GM12878 (cell line): ENCODE data around the gene HEG1. TPM values are rescaled to one million over a fixed set of nuclear protein-coding genes. Genes with fewer than 3 reads are reported as not detected.

Experiments used
- ATAC-seq: fragments of 200-7000 bp; cut with Tn5 transposase; 3 replicates; pipeline ENCODE4 v1.9.1; 2020; ENCODE audit warnings: mild to moderate bottlenecking, moderate library complexity
- BruUV-seq: library from RNA; stranded (reverse); fragments of 400-500 nt; replicated peaks from 2 replicates; lab custom pipeline; 2021; lab: Mats Ljungman, UMichigan
- CTCF ChIA-PET: fragments of 300-600 bp; sonication (Branson Sonifier 250); formaldehyde crosslinking; extraction: SDS; loops from one replicate; lab custom pipeline; 2021; ENCODE audit warnings: inconsistent platforms; lab: Yijun Ruan, JAX
- POLR2A ChIA-PET: fragments of 350-600 bp; formaldehyde crosslinking; extraction: SDS; loops from one replicate; lab custom pipeline; 2021; ENCODE audit warnings: inconsistent platforms; lab: Charles Lee
- RAD21 ChIA-PET: fragments of 300-600 bp; sonication (Branson Sonifier 250); formaldehyde crosslinking; loops from one replicate; lab custom pipeline; 2023; ENCODE audit warnings: antibody characterized with exemption; ENCODE audit not compliant: unreplicated experiment; lab: Charles Lee
- SMC1A ChIA-PET: fragments of 300-600 bp; sonication (Branson Sonifier 250); formaldehyde crosslinking; loops from one replicate; lab custom pipeline; 2023; ENCODE audit not compliant: unreplicated experiment, uncharacterized antibody; lab: Charles Lee
- DNase-seq: peaks from one replicate; pipeline ENCODE4 v3.0.0-alpha.2; 2011; ENCODE audit warnings: low read depth, low spot score
- FAIRE-seq: peaks from 3 replicates; lab custom pipeline; 2011; peaks lifted over from hg19 to GRCh38; lab: Jason Lieb, UNC
- H2AFZ ChIP-seq: 2 replicates; pipeline ENCODE4 v1.6.0; 2011; ENCODE audit warnings: low read depth, low read length, control low read depth; ENCODE audit not compliant: control insufficient read depth
- H3K27ac ChIP-seq: 2 replicates; pipeline ENCODE4 v1.5.1; 2011; ENCODE audit warnings: control low read depth; ENCODE audit not compliant: control insufficient read depth, insufficient read depth
- H3K27me3 ChIP-seq, 2 experiments: replicated peaks in 1 of 2; 2 replicates each; pipeline versions ENCODE4 v1.6.0 to v1.6.1; 2011; ENCODE audit warnings: low read length in 1 of 2; ENCODE audit not compliant: control insufficient read depth in 2 of 2, insufficient read depth in 2 of 2
- H3K36me3 ChIP-seq, 2 experiments: 2 replicates each; pipeline ENCODE4 v1.5.1; 2011; ENCODE audit warnings: low read length in 1 of 2; ENCODE audit not compliant: control insufficient read depth in 2 of 2, insufficient read depth in 2 of 2
- H3K4me1 ChIP-seq: 2 replicates; pipeline ENCODE4 v1.6.1; 2011; ENCODE audit warnings: mild to moderate bottlenecking, low read length, moderate library complexity, mixed read lengths; ENCODE audit not compliant: control insufficient read depth, insufficient read depth
- H3K4me2 ChIP-seq: 2 replicates; pipeline ENCODE4 v1.6.0; 2011; ENCODE audit warnings: control low read depth; ENCODE audit not compliant: control insufficient read depth, insufficient read depth
- H3K4me3 ChIP-seq: fragments of 200-600 bp; sonication (generic); 2 replicates; pipeline ENCODE4 v1.5.1; 2016
- H3K79me2 ChIP-seq: 2 replicates; pipeline ENCODE4 v1.6.0; 2011; ENCODE audit warnings: low read length; ENCODE audit not compliant: control insufficient read depth, insufficient read depth
- H3K9ac ChIP-seq: 2 replicates; pipeline ENCODE4 v1.8.0; 2011; ENCODE audit warnings: low read length, control low read depth, mixed read lengths; ENCODE audit not compliant: control insufficient read depth, insufficient read depth
- H3K9me3 ChIP-seq: replicated peaks from 3 replicates; pipeline ENCODE4 v1.5.1; 2011; ENCODE audit warnings: mild to moderate bottlenecking, low read length; ENCODE audit not compliant: control insufficient read depth, insufficient read depth
- H4K20me1 ChIP-seq: 2 replicates; pipeline ENCODE4 v1.6.0; 2011; ENCODE audit not compliant: control insufficient read depth, insufficient read depth
- EED ChIP-seq: sonication (generic); IDR thresholded peaks from 2 replicates; pipeline ENCODE4 v1.6.1; 2016; ENCODE audit warnings: antibody characterized with exemption, low read depth
- ESRRA ChIP-seq: IDR thresholded peaks from 2 replicates; pipeline ENCODE4 v1.6.1; 2012; ENCODE audit warnings: mild to moderate bottlenecking, low read length, improper control_type of control experiment
- ETV6 ChIP-seq, 2 experiments: fragments of 450-650 bp in 1 of 2; IDR thresholded peaks in 1 of 2; conservative IDR thresholded peaks in 1 of 2; 2 replicates each; pipeline ENCODE4 v1.6.1; 2014; ENCODE audit warnings: antibody characterized with exemption in 1 of 2, borderline replicate concordance in 1 of 2, low read depth in 1 of 2, mild to moderate bottlenecking in 1 of 2, moderate library complexity in 1 of 2
- FOXM1 ChIP-seq: IDR thresholded peaks from 2 replicates; pipeline ENCODE4 v1.6.1; 2012; ENCODE audit warnings: low read depth, mild to moderate bottlenecking, inconsistent platforms, low read length, moderate library complexity
- GABPA ChIP-seq: IDR thresholded peaks from 2 replicates; pipeline ENCODE4 v1.6.1; 2014; ENCODE audit warnings: antibody characterized with exemption, low read depth, mild to moderate bottlenecking, inconsistent platforms
- HDGF ChIP-seq: fragments of 450-650 bp; IDR thresholded peaks from 2 replicates; pipeline ENCODE4 v1.6.1; 2016; ENCODE audit warnings: antibody characterized with exemption
- KDM1A ChIP-seq: fragments of 200-600 bp; sonication (generic); IDR thresholded peaks from 2 replicates; pipeline ENCODE4 v1.6.1; 2016; ENCODE audit warnings: borderline replicate concordance
- SPI1 ChIP-seq: IDR thresholded peaks from 2 replicates; pipeline ENCODE4 v1.6.1; 2011; ENCODE audit warnings: low read depth, mild to moderate bottlenecking, low read length, moderate library complexity, borderline replicate concordance; ENCODE audit not compliant: insufficient read depth
- SRF ChIP-seq, 2 experiments: IDR thresholded peaks; 2 replicates each; pipeline ENCODE4 v1.6.1; 2011; ENCODE audit warnings: low read depth in 2 of 2, low read length in 2 of 2, mild to moderate bottlenecking in 1 of 2, moderate library complexity in 1 of 2
- STAT1 ChIP-seq: fragments of 450-650 bp; conservative IDR thresholded peaks from 2 replicates; pipeline ENCODE4 v1.6.1; 2014; ENCODE audit warnings: antibody characterized with exemption, mild to moderate bottlenecking
- SUZ12 ChIP-seq: fragments of 200-600 bp; sonication (generic); IDR thresholded peaks from one replicate; pipeline ENCODE4 v1.6.1; 2018; ENCODE audit warnings: antibody characterized with exemption, mild to moderate bottlenecking; ENCODE audit not compliant: unreplicated experiment
- TBL1XR1 ChIP-seq: IDR thresholded peaks from 2 replicates; pipeline ENCODE4 v1.6.1; 2012; ENCODE audit warnings: low read depth, low read length, improper control_type of control experiment
- ZBED1 ChIP-seq: IDR thresholded peaks from 2 replicates; pipeline ENCODE4 v1.6.1; 2016; ENCODE audit warnings: borderline replicate concordance
- ZNF207 ChIP-seq: fragments of 450-650 bp; IDR thresholded peaks from 2 replicates; pipeline ENCODE4 v1.6.1; 2014; ENCODE audit warnings: antibody characterized with exemption, mild to moderate bottlenecking, borderline replicate concordance
- WGBS: methylation state at CpG from one replicate; pipeline ENCODE4 v1.1.6; 2016; ENCODE audit warnings: low lambda C conversion rate; ENCODE audit not compliant: insufficient replicate concordance, insufficient coverage; ENCODE audit errors: missing lambda C conversion rate; 5-methylcytosine and 5-hydroxymethylcytosine counted together
- in situ Hi-C: fragments of 300-500 bp; cut with MboI; formaldehyde crosslinking; loops from 9 replicates; pipeline ENCODE4 v1.14.3; 2018; ENCODE audit warnings: mixed read lengths
- intact Hi-C: fragments of 100-400 bp; cut with micrococcal nuclease; formaldehyde crosslinking; loops from one replicate; pipeline ENCODE4 v1.14.2; 2022; ENCODE audit not compliant: unreplicated experiment
- polyA plus RNA-seq, 11 experiments: library from polyadenylated mRNA; depleted of rRNA in 4 of 11; unstranded in 6 of 11; stranded (reverse) in 5 of 11; fragments of >200 nt; fragmentation: Nextera tagmentation in 4 of 11; fragmentation: Illumina TruSeq in 1 of 11; extraction: Ambion mirVana in 4 of 11; extraction: Trizol in 1 of 11; gene quantifications; 1 replicate in 1 of 11; 2 replicates in 10 of 11; pipeline versions ENCODE4 v1.2.1 to v1.2.3, GENCODE V29; 2011 to 2016; ENCODE audit warnings: inconsistent platforms in 2 of 11, missing spikeins in 2 of 11, low read depth in 1 of 11
- total RNA-seq, 4 experiments: library from RNA; depleted of rRNA in 3 of 4; stranded (reverse); fragments of >200 nt in 3 of 4; fragmentation: Illumina TruSeq in 1 of 4; extraction: Trizol in 1 of 4; gene quantifications; 2 replicates each; pipeline versions ENCODE4 v1.2.1 to v1.2.3, GENCODE V29; 2013 to 2021
- TF ChIP-seq, protein P1 (sequence below): fragments of 450-650 bp; IDR thresholded peaks from 2 replicates; pipeline ENCODE4 v1.6.1; 2018; ENCODE audit warnings: mild to moderate bottlenecking, low read depth, moderate library complexity; ENCODE audit not compliant: partially characterized antibody
- TF ChIP-seq, protein P2 (sequence below): IDR thresholded peaks from 2 replicates; pipeline ENCODE4 v1.6.1; 2012; ENCODE audit warnings: improper control_type of control experiment, low read depth, low read length; ENCODE audit not compliant: insufficient replicate concordance

The HEG1 gene
- total and polyA plus RNA-seq, 10 of the 15 experiments (the other 5 are each of a cell fraction or from before 2014, with no cell fraction given), result 2.2 to 32.1 (median 7.6) TPM

DNA sequence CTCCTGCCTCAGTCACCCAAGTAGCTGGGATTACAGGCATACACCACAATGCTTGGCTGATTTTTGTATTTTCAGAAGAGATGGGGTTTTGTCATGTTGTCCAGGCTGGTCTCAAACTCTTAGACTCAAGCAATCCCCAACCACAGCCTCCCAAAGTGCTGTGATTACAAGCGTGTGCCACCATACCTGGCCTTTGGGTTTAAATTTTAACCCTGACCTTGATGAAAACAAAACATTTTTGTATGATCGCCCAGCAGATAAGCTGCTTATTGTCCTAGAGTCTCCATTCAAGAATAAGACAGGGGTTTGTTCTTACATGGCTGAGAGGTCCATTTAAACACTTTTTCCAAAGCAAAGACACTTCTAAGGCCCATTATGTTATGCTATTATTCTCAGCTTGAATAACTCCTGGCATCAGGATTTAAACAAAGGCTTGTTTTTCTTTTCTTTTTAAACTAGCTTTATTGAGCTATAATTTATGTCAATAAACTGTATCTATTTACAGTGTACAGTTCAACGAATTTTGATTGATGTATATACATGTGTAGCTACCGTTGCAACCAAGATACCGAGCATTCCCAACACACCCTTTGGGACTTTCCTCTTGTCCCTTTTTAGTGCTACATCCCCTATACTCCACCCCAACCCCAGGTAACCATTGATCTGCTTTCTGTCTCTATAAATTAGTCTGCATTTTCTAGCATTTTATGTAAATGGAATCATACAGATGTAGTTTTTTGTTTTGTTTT lies 119.8 kb downstream of the HEG1 start:
- no TSS peak for BruUV-seq
- Histone ChIP-seq H3K9ac (no peak overlapping the region), H3K4me3 (no peak overlapping the region), H3K9me3 (no peaks in the 10 kb centered on the region; the same call in 2 of the 3 replicates), H3K79me2 (no peaks in the 10 kb centered on the region), H3K27ac (no peak overlapping the region), H3K27me3 (no peaks in the 10 kb centered on the region; a peak in 1 of 4 replicates), H2AFZ (no peak overlapping the region), H4K20me1 (no peaks in the 10 kb centered on the region), H3K4me2 (no peak overlapping the region), H3K4me1 (no peaks in the 10 kb centered on the region), H3K36me3 (no peaks in the 10 kb centered on the region)
- DNase-seq, result no peak
- ChIA-PET CTCF (interaction anchor here (0.7 to 4.9 kb wide), 11 partner anchors 8 to 647 kb away, joined by 3 to 40 read pairs (median 8); no protein-coding TSS in a partner anchor), SMC1A (interaction anchor here (0.5 to 4.5 kb wide), 21 partner anchors 7 to 653 kb away, joined by 3 to 26 read pairs (median 7); no protein-coding TSS in a partner anchor), RAD21 (interaction anchor here (1.1 to 5.4 kb wide), 10 partner anchors 8 to 650 kb away, joined by 3 to 39 read pairs (median 8); no protein-coding TSS in a partner anchor), POLR2A (interaction anchor here (0.6 to 1.0 kb wide), 6 partner anchors 67 to 218 kb away, joined by 3 to 9 read pairs (median 4); no protein-coding TSS in a partner anchor)
- 82% methylated on average over 5 of the region's 5 CpGs for WGBS
- FAIRE-seq, result no peak
- no peak for ATAC-seq
- in situ Hi-C loops (no loop called here), intact Hi-C loops (no loop called here)
- TF ChIP-seq FOXM1, result no peak
- TF ChIP-seq, protein P1, sequence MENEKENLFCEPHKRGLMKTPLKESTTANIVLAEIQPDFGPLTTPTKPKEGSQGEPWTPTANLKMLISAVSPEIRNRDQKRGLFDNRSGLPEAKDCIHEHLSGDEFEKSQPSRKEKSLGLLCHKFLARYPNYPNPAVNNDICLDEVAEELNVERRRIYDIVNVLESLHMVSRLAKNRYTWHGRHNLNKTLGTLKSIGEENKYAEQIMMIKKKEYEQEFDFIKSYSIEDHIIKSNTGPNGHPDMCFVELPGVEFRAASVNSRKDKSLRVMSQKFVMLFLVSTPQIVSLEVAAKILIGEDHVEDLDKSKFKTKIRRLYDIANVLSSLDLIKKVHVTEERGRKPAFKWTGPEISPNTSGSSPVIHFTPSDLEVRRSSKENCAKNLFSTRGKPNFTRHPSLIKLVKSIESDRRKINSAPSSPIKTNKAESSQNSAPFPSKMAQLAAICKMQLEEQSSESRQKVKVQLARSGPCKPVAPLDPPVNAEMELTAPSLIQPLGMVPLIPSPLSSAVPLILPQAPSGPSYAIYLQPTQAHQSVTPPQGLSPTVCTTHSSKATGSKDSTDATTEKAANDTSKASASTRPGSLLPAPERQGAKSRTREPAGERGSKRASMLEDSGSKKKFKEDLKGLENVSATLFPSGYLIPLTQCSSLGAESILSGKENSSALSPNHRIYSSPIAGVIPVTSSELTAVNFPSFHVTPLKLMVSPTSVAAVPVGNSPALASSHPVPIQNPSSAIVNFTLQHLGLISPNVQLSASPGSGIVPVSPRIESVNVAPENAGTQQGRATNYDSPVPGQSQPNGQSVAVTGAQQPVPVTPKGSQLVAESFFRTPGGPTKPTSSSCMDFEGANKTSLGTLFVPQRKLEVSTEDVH, result no peak
- TF ChIP-seq SUZ12, result no peak
- TF ChIP-seq TBL1XR1, result no peak
- no peak for TF ChIP-seq ZBED1
- TF ChIP-seq SPI1, result no peak
- TF ChIP-seq STAT1, result no peak
- TF ChIP-seq, protein P2, sequence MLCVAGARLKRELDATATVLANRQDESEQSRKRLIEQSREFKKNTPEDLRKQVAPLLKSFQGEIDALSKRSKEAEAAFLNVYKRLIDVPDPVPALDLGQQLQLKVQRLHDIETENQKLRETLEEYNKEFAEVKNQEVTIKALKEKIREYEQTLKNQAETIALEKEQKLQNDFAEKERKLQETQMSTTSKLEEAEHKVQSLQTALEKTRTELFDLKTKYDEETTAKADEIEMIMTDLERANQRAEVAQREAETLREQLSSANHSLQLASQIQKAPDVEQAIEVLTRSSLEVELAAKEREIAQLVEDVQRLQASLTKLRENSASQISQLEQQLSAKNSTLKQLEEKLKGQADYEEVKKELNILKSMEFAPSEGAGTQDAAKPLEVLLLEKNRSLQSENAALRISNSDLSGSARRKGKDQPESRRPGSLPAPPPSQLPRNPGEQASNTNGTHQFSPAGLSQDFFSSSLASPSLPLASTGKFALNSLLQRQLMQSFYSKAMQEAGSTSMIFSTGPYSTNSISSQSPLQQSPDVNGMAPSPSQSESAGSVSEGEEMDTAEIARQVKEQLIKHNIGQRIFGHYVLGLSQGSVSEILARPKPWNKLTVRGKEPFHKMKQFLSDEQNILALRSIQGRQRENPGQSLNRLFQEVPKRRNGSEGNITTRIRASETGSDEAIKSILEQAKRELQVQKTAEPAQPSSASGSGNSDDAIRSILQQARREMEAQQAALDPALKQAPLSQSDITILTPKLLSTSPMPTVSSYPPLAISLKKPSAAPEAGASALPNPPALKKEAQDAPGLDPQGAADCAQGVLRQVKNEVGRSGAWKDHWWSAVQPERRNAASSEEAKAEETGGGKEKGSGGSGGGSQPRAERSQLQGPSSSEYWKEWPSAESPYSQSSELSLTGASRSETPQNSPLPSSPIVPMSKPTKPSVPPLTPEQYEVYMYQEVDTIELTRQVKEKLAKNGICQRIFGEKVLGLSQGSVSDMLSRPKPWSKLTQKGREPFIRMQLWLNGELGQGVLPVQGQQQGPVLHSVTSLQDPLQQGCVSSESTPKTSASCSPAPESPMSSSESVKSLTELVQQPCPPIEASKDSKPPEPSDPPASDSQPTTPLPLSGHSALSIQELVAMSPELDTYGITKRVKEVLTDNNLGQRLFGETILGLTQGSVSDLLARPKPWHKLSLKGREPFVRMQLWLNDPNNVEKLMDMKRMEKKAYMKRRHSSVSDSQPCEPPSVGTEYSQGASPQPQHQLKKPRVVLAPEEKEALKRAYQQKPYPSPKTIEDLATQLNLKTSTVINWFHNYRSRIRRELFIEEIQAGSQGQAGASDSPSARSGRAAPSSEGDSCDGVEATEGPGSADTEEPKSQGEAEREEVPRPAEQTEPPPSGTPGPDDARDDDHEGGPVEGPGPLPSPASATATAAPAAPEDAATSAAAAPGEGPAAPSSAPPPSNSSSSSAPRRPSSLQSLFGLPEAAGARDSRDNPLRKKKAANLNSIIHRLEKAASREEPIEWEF, result no peak
- TF ChIP-seq GABPA, result no peak
- no peak for TF ChIP-seq ETV6 (conservative IDR thresholded peaks at IDR 0.05 in 1 of 2, IDR thresholded peaks at IDR 0.05 in 1 of 2; ENCODE audit: borderline replicate concordance in 1 of 2, low read depth in 1 of 2)
- TF ChIP-seq ZNF207, result no peak
- TF ChIP-seq HDGF, result no peak
- TF ChIP-seq ESRRA, result no peak
- no peak for TF ChIP-seq EED
- no peak for TF ChIP-seq KDM1A
- TF ChIP-seq SRF (IDR thresholded peaks at IDR 0.05; ENCODE audit: low read depth in 2 of 2, low read length in 2 of 2), result no peak
